Neural progenitor cell (in vitro differentiated cells): ENCODE results near the gene KLHL7. TPM values are rescaled to one million over a fixed set of nuclear protein-coding genes. Genes with fewer than 3 reads are reported as not detected.

Experiments used
- DNase-seq: peaks from one replicate; pipeline ENCODE4 v3.0.0-alpha.2; 2016; ENCODE audit warnings: low spot score
- H2AFZ ChIP-seq: fragments of 200-600 bp; sonication (generic); replicated peaks from 2 replicates; pipeline ENCODE4 v1.6.1; 2016; ENCODE audit warnings: antibody characterized with exemption
- H3F3A ChIP-seq: fragments of 200-600 bp; sonication (generic); 2 replicates; pipeline ENCODE4 v1.6.1; 2016; ENCODE audit warnings: antibody characterized with exemption, low read depth
- H3K27ac ChIP-seq: fragments of 200-600 bp; sonication (generic); 2 replicates; pipeline ENCODE4 v1.5.1; 2016; ENCODE audit warnings: mild to moderate bottlenecking
- H3K27me3 ChIP-seq: fragments of 200-600 bp; sonication (generic); 2 replicates; pipeline ENCODE4 v1.6.1; 2016; ENCODE audit warnings: mild to moderate bottlenecking, moderate library complexity
- H3K36me3 ChIP-seq: fragments of 200-600 bp; sonication (generic); 2 replicates; pipeline ENCODE4 v1.5.1; 2016
- H3K4me1 ChIP-seq: fragments of 200-600 bp; sonication (generic); 2 replicates; pipeline ENCODE4 v1.6.1; 2016; ENCODE audit warnings: mixed run types
- H3K4me2 ChIP-seq: fragments of 200-600 bp; sonication (generic); 2 replicates; pipeline ENCODE4 v1.6.1; 2016
- H3K4me3 ChIP-seq: fragments of 200-600 bp; sonication (generic); 2 replicates; pipeline ENCODE4 v1.5.1; 2016
- H3K79me2 ChIP-seq: fragments of 200-600 bp; sonication (generic); 2 replicates; pipeline ENCODE4 v1.6.1; 2016; ENCODE audit warnings: low read depth
- H3K9ac ChIP-seq: fragments of 200-600 bp; sonication (generic); 2 replicates; pipeline ENCODE4 v1.6.1; 2016
- H3K9me3 ChIP-seq: fragments of 200-600 bp; sonication (generic); 2 replicates; pipeline ENCODE4 v1.5.1; 2016; ENCODE audit warnings: low read depth
- H4K20me1 ChIP-seq: fragments of 200-600 bp; sonication (generic); 2 replicates; pipeline ENCODE4 v1.6.1; 2016; ENCODE audit warnings: low read depth
- H3K27ac Mint-ChIP-seq: 3 replicates; pipeline ENCODE4 v1.8.0; 2021; ENCODE audit warnings: mixed read lengths
- H3K27me3 Mint-ChIP-seq: 2 replicates; pipeline ENCODE4 v1.8.0; 2022; ENCODE audit warnings: low read depth, mild to moderate bottlenecking, inconsistent platforms, moderate library complexity, mixed read lengths; ENCODE audit not compliant: insufficient read depth
- H3K36me3 Mint-ChIP-seq: 3 replicates; pipeline ENCODE4 v1.8.0; 2021; ENCODE audit warnings: mixed read lengths
- H3K4me1 Mint-ChIP-seq: 3 replicates; pipeline ENCODE4 v1.8.0; 2021; ENCODE audit warnings: mixed read lengths
- H3K4me3 Mint-ChIP-seq: 3 replicates; pipeline ENCODE4 v1.8.0; 2021; ENCODE audit warnings: mild to moderate bottlenecking, moderate library complexity, mixed read lengths
- H3K9me3 Mint-ChIP-seq: 3 replicates; pipeline ENCODE4 v1.8.0; 2020; ENCODE audit warnings: mixed read lengths
- EZH2 ChIP-seq: fragments of 200-600 bp; sonication (generic); IDR thresholded peaks from 2 replicates; pipeline ENCODE4 v1.6.1; 2017; ENCODE audit warnings: antibody characterized with exemption, mild to moderate bottlenecking, moderate library complexity
- EZH2phosphoT487 ChIP-seq: fragments of 200-600 bp; sonication (generic); IDR thresholded peaks from 2 replicates; pipeline ENCODE4 v1.6.1; 2017; ENCODE audit warnings: antibody characterized with exemption
- total RNA-seq: library from RNA; depleted of rRNA; stranded (reverse); fragments of >200 nt; gene quantifications from 2 replicates; pipeline ENCODE4 v1.2.3, GENCODE V29; 2015; ENCODE audit warnings: low replicate concordance
- TF ChIP-seq, protein P1 (sequence below): fragments of 200-600 bp; sonication (generic); IDR thresholded peaks from 2 replicates; pipeline ENCODE4 v1.5.1; 2017; ENCODE audit warnings: antibody characterized with exemption, mild to moderate bottlenecking

The KLHL7 gene
- total RNA-seq, 1 donor from 2014 or later = 117 TPM

DNA sequence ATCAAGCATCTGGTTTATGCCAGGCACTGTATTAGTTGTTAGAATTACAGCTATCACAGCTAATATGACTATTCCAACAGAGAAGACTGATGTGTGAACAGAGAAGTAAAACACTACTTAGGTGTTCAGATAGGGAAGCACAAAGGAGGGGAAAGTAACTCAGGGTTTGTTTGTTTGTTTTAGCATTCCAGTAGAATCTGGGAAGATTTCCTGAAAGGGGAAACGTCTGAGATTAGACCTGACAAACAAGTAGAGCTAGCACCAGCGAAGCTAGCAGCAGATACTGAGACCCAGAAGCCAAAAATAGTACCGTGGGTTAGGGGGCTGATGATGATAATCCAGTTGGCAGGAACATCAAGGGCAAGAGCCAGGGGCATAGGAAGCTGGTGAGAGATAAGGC is 28.8 kb upstream of the KLHL7 start:
- peak overlapping the region; percentile 46 for H2AFZ ChIP-seq

DNA sequence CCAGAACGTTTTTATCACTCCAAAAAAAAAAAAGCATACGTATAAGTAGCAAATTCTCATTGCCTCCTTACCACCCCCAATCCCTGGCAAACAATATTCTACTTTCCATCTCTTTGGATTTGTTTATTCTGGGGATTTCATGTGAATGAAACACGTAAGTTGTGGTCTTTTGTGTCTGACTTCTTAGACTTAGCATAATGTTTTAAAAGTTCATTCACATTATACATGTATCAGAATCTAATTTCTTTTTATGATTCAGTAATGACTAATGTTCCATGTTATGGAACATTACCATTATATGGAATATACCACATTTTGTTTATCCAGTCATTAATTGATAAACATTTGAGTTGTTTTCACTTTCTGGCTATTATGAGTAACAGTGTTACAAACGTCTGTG is 12.5 kb upstream of the KLHL7 start:
- Histone ChIP-seq H3F3A (no peaks in the 10 kb centered on the region), H3K4me1 (no peaks in the 10 kb centered on the region), H4K20me1 (no peaks in the 10 kb centered on the region), H3K27ac (no peak overlapping the region), H3K9me3 (no peaks in the 10 kb centered on the region), H3K36me3 (no peaks in the 10 kb centered on the region), H2AFZ (no peak overlapping the region), H3K4me2 (no peak overlapping the region), H3K79me2 (no peaks in the 10 kb centered on the region), H3K4me3 (no peak overlapping the region), H3K9ac (no peak overlapping the region), H3K27me3 (no peaks in the 10 kb centered on the region)
- Mint-ChIP-seq H3K4me1 (no peaks in the 10 kb centered on the region), H3K27ac (no peak overlapping the region), H3K27me3 (no peaks in the 10 kb centered on the region), H3K36me3 (no peaks in the 10 kb centered on the region), H3K4me3 (no peak overlapping the region), H3K9me3 (no peaks in the 10 kb centered on the region)
- TF ChIP-seq EZH2 = no peak
- TF ChIP-seq EZH2phosphoT487 = no peak
- TF ChIP-seq, protein P1, sequence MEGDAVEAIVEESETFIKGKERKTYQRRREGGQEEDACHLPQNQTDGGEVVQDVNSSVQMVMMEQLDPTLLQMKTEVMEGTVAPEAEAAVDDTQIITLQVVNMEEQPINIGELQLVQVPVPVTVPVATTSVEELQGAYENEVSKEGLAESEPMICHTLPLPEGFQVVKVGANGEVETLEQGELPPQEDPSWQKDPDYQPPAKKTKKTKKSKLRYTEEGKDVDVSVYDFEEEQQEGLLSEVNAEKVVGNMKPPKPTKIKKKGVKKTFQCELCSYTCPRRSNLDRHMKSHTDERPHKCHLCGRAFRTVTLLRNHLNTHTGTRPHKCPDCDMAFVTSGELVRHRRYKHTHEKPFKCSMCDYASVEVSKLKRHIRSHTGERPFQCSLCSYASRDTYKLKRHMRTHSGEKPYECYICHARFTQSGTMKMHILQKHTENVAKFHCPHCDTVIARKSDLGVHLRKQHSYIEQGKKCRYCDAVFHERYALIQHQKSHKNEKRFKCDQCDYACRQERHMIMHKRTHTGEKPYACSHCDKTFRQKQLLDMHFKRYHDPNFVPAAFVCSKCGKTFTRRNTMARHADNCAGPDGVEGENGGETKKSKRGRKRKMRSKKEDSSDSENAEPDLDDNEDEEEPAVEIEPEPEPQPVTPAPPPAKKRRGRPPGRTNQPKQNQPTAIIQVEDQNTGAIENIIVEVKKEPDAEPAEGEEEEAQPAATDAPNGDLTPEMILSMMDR = no peak
- no peak for DNase-seq

More for the DNA sequence above, 28.8 kb upstream of the KLHL7 start:
- Mint-ChIP-seq H3K9me3 (no peaks in the 10 kb centered on the region), H3K36me3 (no peaks in the 10 kb centered on the region), H3K27me3 (no peaks in the 10 kb centered on the region), H3K4me1 (peaks cover 13% of the 10 kb centered on the region), H3K4me3 (no peak overlapping the region), H3K27ac (no peak overlapping the region)
- Histone ChIP-seq H3K4me2 (no peak overlapping the region), H3F3A (peaks cover 4% of the 10 kb centered on the region), H3K27me3 (no peaks in the 10 kb centered on the region), H4K20me1 (no peaks in the 10 kb centered on the region), H3K36me3 (no peaks in the 10 kb centered on the region), H3K27ac (no peak overlapping the region), H3K79me2 (no peaks in the 10 kb centered on the region), H3K4me1 (peaks cover 6% of the 10 kb centered on the region), H3K4me3 (no peak overlapping the region), H3K9me3 (no peaks in the 10 kb centered on the region), H3K9ac (no peak overlapping the region)
- TF ChIP-seq EZH2phosphoT487 = no peak
- TF ChIP-seq, protein P1 = no peak
- no peak for DNase-seq

DNA sequence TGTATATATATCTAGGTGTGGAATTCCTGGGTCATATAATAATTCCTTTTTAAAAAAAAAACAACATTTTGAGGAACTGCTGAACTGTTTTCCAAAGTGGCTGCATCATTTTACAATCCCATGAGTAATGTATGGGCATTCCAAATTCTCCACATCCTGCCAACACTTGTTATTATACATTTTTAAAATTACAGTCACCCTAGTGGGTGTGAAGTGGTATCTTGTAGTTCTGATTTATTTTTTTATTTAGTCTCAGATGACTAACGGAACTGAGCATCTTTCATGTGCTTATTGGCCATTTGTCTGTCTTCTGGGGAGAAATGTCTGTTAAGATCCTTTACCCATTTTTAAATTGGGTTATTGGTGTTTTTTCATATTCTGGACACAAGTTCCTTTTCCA is 12.0 kb upstream of the KLHL7 start:
- Histone ChIP-seq H3K4me2 (no peak overlapping the region), H3K4me3 (no peak overlapping the region), H3K27ac (no peak overlapping the region), H3K4me1 (no peaks in the 10 kb centered on the region), H4K20me1 (no peaks in the 10 kb centered on the region), H3K79me2 (no peaks in the 10 kb centered on the region), H3K36me3 (no peaks in the 10 kb centered on the region), H3K27me3 (no peaks in the 10 kb centered on the region), H3K9ac (no peak overlapping the region), H3K9me3 (no peaks in the 10 kb centered on the region), H3F3A (no peaks in the 10 kb centered on the region), H2AFZ (no peak overlapping the region)
- no peaks in the 10 kb centered on the region for H3K4me1 Mint-ChIP-seq
- no peaks in the 10 kb centered on the region for H3K9me3 Mint-ChIP-seq
- H3K27ac Mint-ChIP-seq = no peak overlapping the region
- TF ChIP-seq EZH2 (no peak), EZH2phosphoT487 (no peak)
- TF ChIP-seq, protein P1 = no peak
- H3K36me3 Mint-ChIP-seq = no peaks in the 10 kb centered on the region
- no peak for DNase-seq
- H3K27me3 Mint-ChIP-seq = no peaks in the 10 kb centered on the region
- H3K4me3 Mint-ChIP-seq = no peak overlapping the region
